Endometrial microvascular endothelial cells (primary cell): ENCODE measurements around the gene EARS2. TPM values are rescaled to one million over a fixed set of nuclear protein-coding genes. Genes with fewer than 3 reads are reported as not detected.
"Not testable (repeated sequence)": the region's sequence is repeated elsewhere in the genome, so short reads cannot be mapped to it uniquely, and the experiment has no call there.

Source experiments
- in situ Hi-C: cut with HindIII; loops from 2 replicates; pipeline ENCODE4 v1.10.0; 2017; ENCODE audit warnings: low sequenced_read_pairs, low pct_unique_long_range_greater_than_20kb; ENCODE audit errors: inconsistent ontology term
- total RNA-seq: library from RNA; depleted of rRNA; stranded (reverse); fragments of >200 nt; gene quantifications from one replicate; pipeline ENCODE4 v1.2.3, GENCODE V29; 2015; ENCODE audit errors: inconsistent ontology term

Gene EARS2
- 16.9 TPM for total RNA-seq

DNA sequence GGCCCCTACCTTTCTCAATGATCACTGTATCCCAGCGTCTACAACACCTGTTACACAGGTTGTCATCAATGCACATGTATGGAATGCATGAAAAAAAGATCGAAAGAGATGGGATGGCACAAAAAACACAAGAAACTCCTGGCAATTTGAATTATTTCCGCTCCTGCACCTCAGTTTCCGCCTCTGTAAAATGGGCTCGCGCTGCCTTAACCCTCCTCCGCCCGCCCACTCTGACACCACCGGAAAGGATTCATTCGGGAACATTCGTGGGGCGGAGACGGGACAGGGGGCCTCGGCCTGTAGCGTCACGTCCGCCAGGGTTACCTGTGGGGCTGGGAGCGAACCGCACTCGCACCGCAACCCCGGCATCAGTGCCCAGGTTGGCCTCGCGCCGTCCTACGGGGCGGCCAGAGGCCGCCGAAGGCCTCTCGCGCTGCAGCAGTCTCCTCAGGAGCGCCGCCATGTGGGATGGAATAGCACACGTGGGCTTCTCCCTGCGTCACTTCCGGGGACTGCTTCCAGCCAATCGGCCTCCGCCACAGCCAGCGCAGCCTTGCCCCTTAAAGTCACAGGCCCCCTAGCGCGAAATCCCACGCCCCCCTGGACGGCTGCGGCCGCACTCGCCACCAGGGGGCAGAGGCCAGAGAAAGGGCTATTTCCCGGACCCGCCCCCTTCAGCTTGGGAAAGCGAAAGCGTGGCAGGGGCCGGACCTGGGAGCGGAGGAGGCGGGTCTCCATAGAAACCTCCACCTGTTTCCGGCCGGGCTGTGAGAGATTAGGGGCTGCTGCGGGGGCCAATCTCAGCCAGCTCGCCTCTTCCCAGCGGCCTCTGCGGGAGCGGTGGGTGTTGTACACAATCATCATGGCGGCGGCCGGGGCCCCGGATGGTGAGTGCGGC, at the start of gene EARS2, which contains the start of gene UBFD1:
Gene EARS2 (minus strand): TSS at position 470 of the 898 bp plus-strand sequence. CDS start 7 bp downstream, at position 463.
Gene UBFD1 (plus strand): TSS at position 847 of the 898 bp plus-strand sequence. CDS start 16 bp downstream, at position 863.
- in situ Hi-C loops: no loop called here

DNA sequence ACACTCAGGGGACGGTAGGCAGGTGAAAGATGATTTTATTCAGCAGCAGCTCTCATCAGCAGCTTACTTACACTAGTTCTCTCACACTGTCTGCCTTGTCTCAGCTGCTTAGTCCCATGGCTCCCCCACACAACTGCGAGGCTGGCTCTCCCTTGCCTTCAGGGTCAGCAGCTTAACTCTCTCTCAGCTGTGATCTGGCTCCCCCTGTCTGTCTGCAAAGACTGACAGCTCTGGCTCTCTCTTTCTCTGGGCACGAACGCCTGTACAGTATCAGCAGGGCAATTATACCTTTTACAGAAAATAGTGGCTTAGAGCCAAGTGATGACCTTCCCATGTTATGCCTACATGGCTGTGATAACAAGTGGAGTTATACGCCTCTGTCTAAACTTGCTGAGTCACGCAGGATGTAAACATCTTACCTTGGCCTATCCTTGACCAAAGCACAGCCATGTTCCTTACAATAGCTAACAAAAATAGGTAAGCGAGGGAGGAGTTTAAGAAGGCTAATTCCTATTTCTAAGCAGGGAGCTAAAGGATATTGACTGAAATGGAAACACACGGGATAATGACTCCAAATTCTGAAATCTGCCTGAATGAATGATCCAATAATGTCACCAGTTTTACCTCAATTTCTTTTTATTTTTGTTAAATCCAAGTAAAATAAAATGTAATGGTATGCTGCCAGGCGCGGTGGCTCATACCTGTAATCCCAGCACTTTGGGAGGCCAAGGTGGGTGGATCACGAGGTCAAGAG, 40.0 kb upstream of the EARS2 start:
- in situ Hi-C loops: no loop called here

DNA sequence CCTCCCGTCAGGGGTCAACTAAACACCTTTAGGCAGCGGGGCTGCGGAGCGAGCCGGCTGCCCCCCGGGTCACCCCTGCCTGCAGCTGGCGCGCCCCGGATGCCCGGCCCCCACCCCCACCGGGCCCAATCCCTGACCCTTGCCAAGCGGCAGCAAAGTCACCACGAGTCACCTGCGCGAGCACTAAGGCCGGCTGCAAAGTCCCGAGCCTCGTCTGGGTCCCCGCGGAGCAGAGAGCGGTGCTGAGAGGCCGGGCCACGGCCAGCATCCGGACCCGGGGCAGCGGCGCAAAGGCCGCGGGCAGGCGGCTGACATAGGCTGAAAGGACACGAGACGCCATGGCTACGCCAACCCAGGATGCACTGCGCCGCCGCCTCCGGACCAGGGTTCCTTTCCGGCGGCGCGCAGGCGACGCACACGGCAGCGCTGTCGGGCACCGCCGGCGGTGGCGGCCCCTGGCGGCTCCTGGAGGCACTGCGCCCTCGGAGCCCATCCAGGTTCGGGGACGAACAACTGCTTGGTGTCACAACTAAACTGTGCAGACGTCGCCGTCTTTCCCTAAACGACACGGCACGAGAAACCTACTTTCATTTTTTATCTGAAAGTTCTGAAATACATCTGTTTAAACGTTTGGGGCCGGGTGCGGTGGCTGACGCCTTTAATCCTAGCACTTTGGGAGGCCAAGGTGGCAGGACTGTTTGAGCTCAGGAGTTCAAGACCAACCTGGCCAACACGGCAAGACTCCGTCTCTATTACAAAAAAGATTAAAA, 39.0 kb upstream of the EARS2 start, which contains the start of gene NDUFAB1:
Gene NDUFAB1 (minus strand): TSS at position 366 of the 770 bp plus-strand sequence. CDS start 26 bp downstream, at position 340.
- in situ Hi-C loops: no loop called here

DNA sequence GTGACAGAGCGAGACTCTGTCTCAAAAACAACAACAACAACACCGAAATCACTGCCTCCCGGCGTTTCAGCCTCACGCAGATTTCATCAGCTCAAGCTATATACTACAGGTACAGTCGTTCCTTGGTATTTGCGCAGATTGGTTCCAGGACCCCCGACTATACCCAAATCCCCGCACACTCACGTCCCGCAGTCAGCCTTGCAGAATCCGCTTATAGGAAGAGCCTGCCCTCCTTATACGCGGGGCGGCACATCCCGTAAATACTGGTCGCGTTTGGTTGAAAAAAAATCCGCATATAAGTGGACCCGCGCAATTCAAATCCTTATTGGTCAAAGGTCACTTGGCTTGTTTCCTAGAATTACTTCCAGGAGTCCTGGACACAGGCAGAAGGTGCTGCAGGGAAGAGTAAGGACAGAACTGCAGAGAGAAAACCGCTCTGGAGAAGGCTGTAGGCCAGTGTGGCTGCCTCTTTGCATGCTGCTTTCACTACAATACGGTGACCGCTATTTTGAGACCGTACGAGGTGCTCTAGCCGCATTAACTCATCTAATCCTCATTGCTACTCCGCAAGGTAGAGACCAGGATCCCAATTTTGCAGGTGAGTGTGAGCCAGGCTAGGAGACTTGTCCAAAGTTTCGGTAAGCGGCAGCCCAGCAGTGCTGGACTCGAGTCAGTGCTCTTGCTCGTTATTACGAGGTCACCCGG, 38.2 kb upstream of the EARS2 start:
- in situ Hi-C loops: no loop called here

DNA sequence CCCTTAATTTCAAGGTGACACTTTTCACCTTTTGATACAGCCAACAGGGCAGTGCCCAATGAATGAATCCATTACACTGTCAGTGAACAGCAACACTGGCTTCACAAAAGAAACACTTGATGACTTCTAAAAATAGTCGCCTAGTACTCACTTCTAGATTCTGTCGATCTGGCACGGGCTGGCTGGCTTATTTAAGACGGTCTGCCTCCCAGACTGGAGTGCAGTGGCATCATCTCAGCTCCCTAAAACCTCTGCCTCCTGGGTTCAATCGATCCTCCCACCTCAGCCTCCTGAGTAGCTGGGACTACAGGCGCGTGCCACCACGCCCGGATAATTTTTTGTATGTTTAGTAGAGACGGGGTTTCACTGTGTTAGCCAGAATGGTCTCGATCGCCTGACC, 37.0 kb upstream of the EARS2 start:
- in situ Hi-C loops: no loop called here

DNA sequence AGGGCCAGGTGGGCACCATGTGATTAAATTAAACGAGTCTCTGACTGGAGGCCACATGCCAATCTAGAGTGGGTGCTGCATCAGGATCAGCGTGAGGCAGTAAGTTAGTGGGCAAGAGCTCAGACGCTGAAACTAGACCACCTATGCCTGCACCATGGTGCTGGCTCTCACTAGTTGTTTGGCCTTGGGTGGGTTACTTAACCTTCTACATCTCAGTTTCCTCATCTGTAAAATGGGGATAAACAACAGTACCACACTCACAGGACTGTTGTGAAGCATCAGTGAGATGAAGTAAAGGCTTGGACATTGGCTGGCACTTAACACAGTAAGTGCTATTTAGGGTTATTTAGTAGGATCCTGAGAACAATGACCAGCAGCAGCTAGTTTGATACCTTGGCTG, 33.0 kb upstream of the EARS2 start:
- in situ Hi-C loops: no loop called here

DNA sequence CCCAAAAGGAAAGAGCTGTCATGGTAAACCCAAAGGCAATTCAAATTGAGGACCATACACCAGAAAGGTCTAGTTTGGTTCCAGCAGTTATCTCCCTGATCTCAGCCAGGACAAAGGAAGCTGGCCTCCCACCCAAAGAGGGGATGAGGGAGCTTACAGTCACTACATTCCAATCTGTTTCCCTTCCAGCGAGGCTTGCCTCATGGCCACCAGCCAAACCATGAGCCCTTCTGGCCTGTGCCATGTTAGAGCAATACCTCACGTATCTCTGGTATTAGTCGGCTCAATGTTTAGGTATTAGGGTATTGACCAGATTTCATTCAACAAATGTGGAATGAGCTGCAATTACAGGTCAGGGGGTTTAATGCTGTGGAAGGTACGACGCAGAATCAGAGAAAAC, 30.6 kb upstream of the EARS2 start:
- in situ Hi-C loops: no loop called here

DNA sequence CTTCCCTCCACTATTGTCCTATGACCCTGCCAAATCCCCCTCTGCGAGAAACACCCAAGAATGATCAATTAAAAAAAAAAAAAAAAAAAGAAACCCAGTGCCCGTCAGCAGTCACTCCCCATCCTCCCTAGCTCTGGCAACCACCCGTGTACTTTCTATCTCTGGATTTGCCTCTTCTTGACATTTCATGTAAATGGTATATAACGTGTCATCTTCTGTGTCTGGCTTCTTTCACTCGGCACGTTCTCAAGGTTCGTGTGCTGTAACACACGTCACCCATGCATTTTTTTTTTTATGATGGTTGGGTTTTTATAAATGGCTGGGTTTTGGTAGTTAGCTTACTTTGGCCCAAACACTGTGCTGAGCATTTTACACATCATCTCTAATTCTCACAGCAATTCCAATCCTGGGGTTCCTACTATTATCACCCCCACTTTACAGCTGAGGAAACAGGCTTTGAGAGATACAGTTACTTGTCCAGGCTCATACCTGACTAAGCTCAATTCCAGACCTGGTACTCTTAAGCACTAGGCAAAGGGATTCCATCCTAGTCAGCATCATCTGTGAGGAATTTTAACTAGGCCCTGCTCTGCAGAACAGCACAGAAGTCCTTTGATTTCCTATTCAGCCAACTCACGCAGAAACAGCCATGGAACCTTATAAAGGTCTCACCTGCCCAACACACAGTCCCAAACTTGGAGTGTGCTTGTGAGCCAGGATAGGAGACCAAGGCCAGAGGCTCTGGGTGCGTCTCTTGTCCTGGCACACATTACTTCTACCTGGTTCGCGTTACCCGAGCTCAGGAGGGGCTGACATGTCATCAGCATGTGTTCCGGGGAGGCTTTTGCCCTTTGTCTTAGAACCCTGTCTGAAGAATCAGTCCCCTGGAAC, 27.3 kb upstream of the EARS2 start:
- in situ Hi-C loops: no loop called here

DNA sequence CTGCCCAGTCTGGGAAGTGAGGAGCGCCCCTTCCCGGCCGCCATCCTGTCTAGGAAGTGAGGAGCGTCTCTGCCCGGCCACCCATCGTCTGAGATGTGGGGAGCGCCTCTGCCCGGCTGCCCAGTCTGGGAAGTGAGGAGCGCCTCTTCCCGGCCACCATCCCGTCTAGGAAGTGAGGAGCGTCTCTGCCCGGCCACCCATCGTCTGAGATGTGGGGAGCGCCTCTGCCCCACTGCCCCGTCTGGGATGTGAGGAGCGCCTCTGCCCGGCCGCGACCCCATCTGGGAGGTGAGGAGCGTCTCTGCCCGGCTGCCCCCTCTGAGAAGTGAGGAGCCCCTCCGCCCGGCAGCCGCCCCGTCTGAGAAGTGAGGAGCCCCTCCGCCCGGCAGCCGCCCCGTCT, 26.1 kb upstream of the EARS2 start:
- in situ Hi-C loops: not testable (repeated sequence)

DNA sequence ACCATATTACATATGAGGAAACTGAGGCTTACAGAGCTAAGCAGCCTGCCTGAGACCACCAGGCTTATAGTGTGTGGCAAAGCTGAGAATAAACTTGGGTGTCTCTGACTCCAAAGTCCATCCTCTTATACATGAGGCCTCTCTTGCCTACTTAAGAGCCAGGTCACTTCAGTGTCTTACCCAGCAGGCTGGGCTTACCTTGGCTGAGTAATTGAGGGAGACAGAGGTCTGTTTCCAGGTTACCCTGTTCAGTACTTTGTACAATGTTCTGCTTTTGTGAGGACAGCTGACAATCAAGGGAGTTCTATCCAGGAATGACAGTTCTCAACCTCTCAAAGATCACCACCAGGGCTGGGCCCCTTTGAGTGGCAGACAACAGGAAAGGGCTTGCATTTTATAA, 24.6 kb upstream of the EARS2 start:
- in situ Hi-C loops: no loop called here

DNA sequence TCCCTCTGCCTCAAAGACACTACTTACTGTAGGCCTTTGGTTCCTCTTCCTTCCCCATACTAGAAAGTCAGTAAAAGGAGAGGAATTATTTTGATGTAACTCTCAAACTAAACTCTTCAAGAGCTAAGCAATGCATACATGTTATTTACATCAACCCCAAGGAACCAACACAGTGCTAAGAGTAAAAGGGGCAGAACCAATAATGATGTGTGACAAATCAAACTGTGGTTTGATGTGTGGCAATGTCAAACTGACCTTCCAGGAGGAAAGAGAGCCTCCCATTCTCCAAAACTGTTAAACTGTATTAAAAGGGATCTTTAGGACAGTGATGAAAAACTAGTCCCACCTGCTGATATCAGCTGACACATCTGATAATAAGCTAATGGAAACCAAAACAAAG, 23.2 kb upstream of the EARS2 start:
- in situ Hi-C loops: no loop called here

DNA sequence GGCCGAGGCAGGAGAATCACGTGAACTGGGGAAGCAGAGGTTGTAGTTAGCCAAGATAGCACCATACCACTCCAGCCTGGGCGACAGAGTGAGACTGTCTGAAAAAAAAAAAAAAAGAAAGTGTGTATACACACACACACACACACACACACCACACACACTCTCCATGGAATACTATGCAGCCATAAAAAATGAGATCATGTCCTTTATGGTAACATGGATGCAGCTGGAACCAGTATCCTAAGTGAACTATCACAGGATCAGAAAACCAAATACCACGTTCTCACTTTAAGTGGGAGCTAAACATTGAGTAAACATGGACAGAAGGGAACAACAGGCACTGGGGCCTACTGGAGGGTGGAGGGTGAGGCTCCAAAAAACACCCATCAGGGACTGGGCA, 22.2 kb upstream of the EARS2 start:
- in situ Hi-C loops: no loop called here

DNA sequence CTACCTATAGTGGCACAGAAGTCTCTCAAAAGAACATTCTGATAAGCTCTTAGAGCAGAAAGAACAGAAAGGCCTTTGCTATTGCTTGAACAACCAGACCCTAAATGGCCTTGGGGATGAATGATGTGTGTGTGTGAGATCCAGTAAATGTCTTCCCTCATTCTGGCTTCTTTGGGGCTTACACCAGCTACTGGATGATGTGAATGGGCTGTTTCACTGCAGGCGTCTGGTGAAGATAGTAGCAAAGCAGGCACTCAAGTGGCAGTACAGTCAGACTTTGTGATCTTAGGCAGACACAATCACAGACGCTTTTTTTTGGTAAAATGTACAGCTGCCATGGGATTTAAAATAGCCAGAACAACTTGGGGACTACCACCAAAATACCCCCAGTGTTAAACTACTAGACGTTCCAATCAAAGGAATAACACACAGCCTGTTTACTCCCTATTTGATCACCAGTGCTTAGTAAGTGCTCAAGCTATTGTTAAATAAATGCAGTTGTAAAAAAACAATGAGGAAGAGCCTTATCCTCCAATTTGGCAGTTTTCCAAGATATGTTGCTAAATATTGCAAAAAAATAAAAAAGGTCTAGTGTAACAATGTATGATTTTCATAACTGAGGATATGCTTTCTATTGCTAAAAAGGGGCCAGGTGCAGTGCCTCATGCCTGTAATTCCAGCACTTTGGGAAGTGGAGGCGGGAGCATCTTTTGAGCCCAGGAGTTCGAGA, 21.1 kb upstream of the EARS2 start:
- in situ Hi-C loops: no loop called here

DNA sequence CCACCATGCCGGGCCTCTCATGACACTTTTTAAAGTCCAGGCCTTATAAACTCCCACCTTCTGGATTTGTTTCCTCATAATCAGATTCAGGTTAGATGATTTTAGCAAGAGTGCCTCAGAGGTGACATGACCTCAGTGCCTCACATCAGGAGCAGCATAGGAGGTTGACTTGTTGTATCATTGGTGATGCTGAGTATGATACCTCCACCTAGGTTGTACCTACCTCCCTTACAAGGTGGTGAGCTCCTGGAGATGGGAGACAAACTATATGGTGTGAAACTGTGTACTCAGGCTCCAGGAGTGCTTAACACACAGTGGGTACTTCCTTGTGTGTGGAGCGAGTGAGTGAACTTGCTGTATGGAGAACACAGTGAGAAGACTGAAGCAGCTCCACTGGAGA, 20.3 kb upstream of the EARS2 start:
- in situ Hi-C loops: no loop called here

DNA sequence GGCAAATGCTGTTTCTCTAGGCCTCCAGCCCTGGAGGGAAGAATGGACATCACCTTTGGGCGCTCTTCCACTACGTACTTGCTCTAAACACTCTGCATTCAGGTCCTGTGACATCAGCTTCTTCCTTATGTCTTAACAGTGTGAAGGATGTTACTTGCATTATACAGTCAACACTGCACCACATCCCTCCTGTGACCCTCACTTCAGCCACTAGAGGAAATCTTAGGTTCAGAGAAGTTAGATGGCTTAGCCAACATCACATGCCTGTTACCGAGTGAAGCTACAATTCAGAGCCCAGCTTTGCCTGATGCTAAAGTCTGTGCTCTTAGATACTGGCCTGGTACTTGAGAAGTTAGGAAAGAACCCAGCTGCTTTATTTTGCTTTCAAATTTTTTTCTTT, 18.7 kb upstream of the EARS2 start:
- in situ Hi-C loops: no loop called here

DNA sequence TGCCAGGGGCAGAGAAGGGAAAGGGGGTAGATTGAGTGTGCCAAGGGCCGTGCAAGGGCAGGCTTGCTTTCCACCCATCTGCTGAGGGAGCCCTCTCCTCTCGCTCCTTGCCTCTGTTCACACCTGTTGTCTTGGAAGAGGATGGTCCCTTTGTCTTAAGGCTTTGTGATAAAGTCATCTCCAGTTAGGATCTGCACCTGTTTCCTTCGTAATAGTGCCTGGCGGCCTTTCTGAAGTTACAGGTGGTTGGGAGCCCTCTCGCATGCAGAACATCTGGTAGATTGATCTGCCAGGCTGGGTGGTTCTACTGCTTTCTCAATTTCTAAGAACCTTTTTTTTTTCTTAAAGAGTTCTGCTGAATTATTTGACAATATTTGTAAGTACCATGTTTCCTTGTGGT, 16.7 kb upstream of the EARS2 start:
- in situ Hi-C loops: no loop called here

DNA sequence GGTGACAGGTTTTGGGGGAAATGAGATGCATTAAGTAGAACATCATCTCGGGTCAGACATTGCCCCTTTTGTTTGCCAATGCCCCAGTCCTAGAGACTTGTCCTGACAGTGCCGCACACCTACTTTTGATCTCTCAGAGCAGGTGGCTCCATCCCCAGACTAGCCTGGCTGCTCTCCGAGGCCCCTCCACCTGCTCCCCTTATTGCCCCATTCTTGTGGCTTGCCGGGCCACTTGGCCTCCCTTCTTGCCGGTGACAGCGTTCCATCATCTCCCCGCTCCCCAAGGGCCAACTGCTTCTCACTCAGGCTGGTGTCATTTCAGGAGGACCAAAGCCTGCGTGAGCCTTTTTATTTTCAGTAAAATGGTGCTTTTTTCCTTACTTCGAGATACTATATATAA, 15.2 kb upstream of the EARS2 start:
- in situ Hi-C loops: no loop called here
